Islet of Langerhans (tissue), 1 donor: ENCODE data around the gene UBTD1.
A peak's percentile ranks its signal among the peaks of the same experiment; 100 is the strongest.

Experiments
- FAIRE-seq: peaks from one replicate; lab custom pipeline; 2011; peaks lifted over from hg19 to GRCh38; lab: Jason Lieb, UNC

UBTD1 gene

GRCh38 chr10:97584798-97585438, 86.2 kb downstream of the UBTD1 start:
- FAIRE-seq = no peak

- FAIRE-seq = no peak
Observed at GRCh38 chr10:97585439-97585811, 86.7 kb downstream of the UBTD1 start.

GRCh38 chr10:97587183-97587582, 88.5 kb downstream of the UBTD1 start:
- FAIRE-seq = no peak

- FAIRE-seq = no peak
Observed at GRCh38 chr10:97589479-97589878, 90.8 kb downstream of the UBTD1 start, which contains the start of gene C10orf62. TSS of gene C10orf62 (plus strand) at chr10:97589721. CDS start at chr10:97589898, 177 bp downstream.

- no peak for FAIRE-seq
Observed at GRCh38 chr10:97590082-97590747, 91.5 kb downstream of the UBTD1 start.

- no peak for FAIRE-seq
Observed at GRCh38 chr10:97590748-97591495, 92.2 kb downstream of the UBTD1 start.

GRCh38 chr10:97593421-97593820, 94.7 kb downstream of the UBTD1 start:
- no peak for FAIRE-seq

- no peak for FAIRE-seq
Observed at GRCh38 chr10:97596101-97597082, 97.7 kb downstream of the UBTD1 start.

GRCh38 chr10:97597778-97598177, 99.1 kb downstream of the UBTD1 start:
- no peak for FAIRE-seq

- FAIRE-seq = no peak
Observed at GRCh38 chr10:97598407-97599271, 99.9 kb downstream of the UBTD1 start.

GRCh38 chr10:97599272-97599619, 100.5 kb downstream of the UBTD1 start:
- no peak for FAIRE-seq

- FAIRE-seq = no peak
Observed at GRCh38 chr10:97600616-97601015, 101.9 kb downstream of the UBTD1 start.

- no peak for FAIRE-seq
Observed at GRCh38 chr10:97601268-97602215, 102.8 kb downstream of the UBTD1 start.

GRCh38 chr10:97607095-97607636, 108.4 kb downstream of the UBTD1 start:
- FAIRE-seq = no peak

GRCh38 chr10:97608991-97609561, 110.4 kb downstream of the UBTD1 start:
- FAIRE-seq = no peak

GRCh38 chr10:97611473-97611872, 112.7 kb downstream of the UBTD1 start:
- FAIRE-seq = no peak

- peak; percentile 76 for FAIRE-seq
Observed at GRCh38 chr10:97612386-97612785, 113.7 kb downstream of the UBTD1 start.

- no peak for FAIRE-seq
Observed at GRCh38 chr10:97618285-97618684, 119.6 kb downstream of the UBTD1 start.

- no peak for FAIRE-seq
Observed at GRCh38 chr10:97618733-97619132, 120.0 kb downstream of the UBTD1 start.
